22Rv1 (cell line): ENCODE measurements around the gene TRMU.

Source experiments
- ZFX ChIP-seq: fragments of 450-650 bp; IDR thresholded peaks from 2 replicates; pipeline ENCODE4 v1.6.1; 2017; ENCODE audit warnings: antibody characterized with exemption, borderline replicate concordance
- TF ChIP-seq, protein P1 (sequence below): fragments of 450-650 bp; IDR thresholded peaks from 2 replicates; pipeline ENCODE4 v1.5.1; 2017; ENCODE audit warnings: mild to moderate bottlenecking

- TF ChIP-seq, protein P1, sequence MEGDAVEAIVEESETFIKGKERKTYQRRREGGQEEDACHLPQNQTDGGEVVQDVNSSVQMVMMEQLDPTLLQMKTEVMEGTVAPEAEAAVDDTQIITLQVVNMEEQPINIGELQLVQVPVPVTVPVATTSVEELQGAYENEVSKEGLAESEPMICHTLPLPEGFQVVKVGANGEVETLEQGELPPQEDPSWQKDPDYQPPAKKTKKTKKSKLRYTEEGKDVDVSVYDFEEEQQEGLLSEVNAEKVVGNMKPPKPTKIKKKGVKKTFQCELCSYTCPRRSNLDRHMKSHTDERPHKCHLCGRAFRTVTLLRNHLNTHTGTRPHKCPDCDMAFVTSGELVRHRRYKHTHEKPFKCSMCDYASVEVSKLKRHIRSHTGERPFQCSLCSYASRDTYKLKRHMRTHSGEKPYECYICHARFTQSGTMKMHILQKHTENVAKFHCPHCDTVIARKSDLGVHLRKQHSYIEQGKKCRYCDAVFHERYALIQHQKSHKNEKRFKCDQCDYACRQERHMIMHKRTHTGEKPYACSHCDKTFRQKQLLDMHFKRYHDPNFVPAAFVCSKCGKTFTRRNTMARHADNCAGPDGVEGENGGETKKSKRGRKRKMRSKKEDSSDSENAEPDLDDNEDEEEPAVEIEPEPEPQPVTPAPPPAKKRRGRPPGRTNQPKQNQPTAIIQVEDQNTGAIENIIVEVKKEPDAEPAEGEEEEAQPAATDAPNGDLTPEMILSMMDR: no peak
- TF ChIP-seq ZFX: no peak
Observed at GRCh38 chr22:46358766-46359165, 23.3 kb downstream of the TRMU start.
